Stimulated activated CD8-positive, alpha-beta memory T cell treated with anti-CD3 and anti-CD28 coated beads, Interleukin-7, amount 100 ng/mL, for 4 hours (primary cell): ENCODE results near the gene FAR2.
"Not testable (repeated sequence)": the region's sequence is repeated elsewhere in the genome, so short reads cannot be mapped to it uniquely, and the experiment has no call there.

ENCODE experiments used
- DNase-seq, 2 donors: peaks; one replicate each; pipeline ENCODE4 v3.0.0-alpha.2; 2020; ENCODE audit warnings: low read depth in 2 of 2

Gene FAR2

GRCh38 chr12:29278673-29279420, 129.8 kb downstream of the FAR2 start:
- no peak for DNase-seq

GRCh38 chr12:29281371-29282005, 132.4 kb downstream of the FAR2 start:
- no peak for DNase-seq

- DNase-seq, result no peak
Measured at GRCh38 chr12:29282031-29282816, 133.1 kb downstream of the FAR2 start.

GRCh38 chr12:29283969-29284700, 135.1 kb downstream of the FAR2 start:
- DNase-seq, result no peak

- no peak for DNase-seq
Measured at GRCh38 chr12:29286081-29286790, 137.2 kb downstream of the FAR2 start.

- no peak for DNase-seq
Measured at GRCh38 chr12:29287622-29288021, 138.5 kb downstream of the FAR2 start.

- DNase-seq, result no peak
Measured at GRCh38 chr12:29288031-29288430, 139.0 kb downstream of the FAR2 start.

- not testable (repeated sequence) for DNase-seq
Measured at GRCh38 chr12:29290475-29290874, 141.4 kb downstream of the FAR2 start.

GRCh38 chr12:29291226-29291625, 142.1 kb downstream of the FAR2 start:
- no peak for DNase-seq

- no peak for DNase-seq
Measured at GRCh38 chr12:29299633-29300032, 150.6 kb downstream of the FAR2 start.

- no peak for DNase-seq
Measured at GRCh38 chr12:29301114-29301513, 152.0 kb downstream of the FAR2 start.

GRCh38 chr12:29304388-29304787, 155.3 kb downstream of the FAR2 start:
- no peak for DNase-seq

GRCh38 chr12:29306266-29306665, 157.2 kb downstream of the FAR2 start:
- no peak for DNase-seq

- no peak for DNase-seq
Measured at GRCh38 chr12:29306682-29307081, 157.6 kb downstream of the FAR2 start.

GRCh38 chr12:29309320-29309902, 160.3 kb downstream of the FAR2 start:
- DNase-seq, result no peak

GRCh38 chr12:29310899-29311298, 161.8 kb downstream of the FAR2 start:
- DNase-seq, result no peak

- DNase-seq, result no peak
Measured at GRCh38 chr12:29314416-29314815, 165.3 kb downstream of the FAR2 start.

GRCh38 chr12:29316752-29317151, 167.7 kb downstream of the FAR2 start:
- DNase-seq, result no peak

- peak in 1 of 2 donors; percentile 17 for DNase-seq
Measured at GRCh38 chr12:29317556-29318363, 168.7 kb downstream of the FAR2 start.
